ENCODE data around the gene ERFL. TPM values are rescaled to one million over a fixed set of nuclear protein-coding genes. Genes with fewer than 3 reads are reported as not detected.

Gene ERFL
- polyA plus RNA-seq, 1 experiment: 0.04 TPM

DNA sequence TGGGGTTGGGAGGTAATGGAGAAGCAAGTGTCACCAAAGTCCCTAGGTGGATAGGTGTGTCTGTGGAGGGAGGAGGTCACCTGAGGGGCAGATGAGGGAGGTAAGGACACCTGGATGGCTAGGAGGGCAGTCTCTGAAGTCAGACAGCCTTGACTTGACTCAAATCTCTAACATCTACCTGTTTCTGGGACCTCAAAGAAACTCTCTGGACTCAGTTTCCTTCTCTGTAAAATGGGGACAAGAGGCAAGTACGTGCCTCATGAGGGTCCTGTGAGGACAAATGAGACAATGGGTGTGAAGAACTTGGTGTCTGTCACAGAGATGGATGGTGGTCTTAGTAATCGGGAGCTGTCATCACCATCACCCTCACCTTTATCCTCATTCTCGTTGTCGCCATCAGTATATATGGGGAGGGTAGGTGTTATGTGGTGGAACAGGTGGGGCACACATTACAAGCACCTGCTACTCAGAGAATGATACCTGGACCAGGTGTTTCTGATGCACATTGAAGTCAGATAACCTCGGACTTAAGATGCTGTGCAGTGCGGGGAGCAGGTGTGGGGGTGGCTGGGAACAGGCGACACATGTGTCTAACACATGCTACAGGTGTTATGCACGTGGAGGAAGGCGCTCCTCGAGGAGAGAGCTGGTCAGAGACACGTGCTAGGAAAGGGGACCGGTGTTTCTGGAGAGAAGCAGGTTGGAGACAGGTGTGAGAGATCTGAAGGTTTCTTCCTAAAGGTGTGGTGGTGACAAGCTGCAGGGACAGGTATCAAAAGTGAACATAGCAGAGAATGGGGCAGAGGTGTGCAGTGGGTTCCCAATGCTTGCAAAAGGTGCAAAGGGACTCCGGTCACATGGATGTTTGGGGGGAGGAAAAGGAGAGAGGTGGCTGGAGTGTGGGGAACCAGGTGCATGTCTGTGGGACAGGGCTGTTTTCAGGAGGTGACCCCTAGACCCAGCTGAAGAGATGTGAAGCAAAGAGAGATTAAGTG is 3.8 kb downstream of the ERFL start:
- POLR2A ChIA-PET: interaction anchor here (0.6 kb wide), 1 partner anchor 42 kb away, joined by 13 read pairs; no protein-coding TSS in a partner anchor
- TF ChIP-seq, protein P1, sequence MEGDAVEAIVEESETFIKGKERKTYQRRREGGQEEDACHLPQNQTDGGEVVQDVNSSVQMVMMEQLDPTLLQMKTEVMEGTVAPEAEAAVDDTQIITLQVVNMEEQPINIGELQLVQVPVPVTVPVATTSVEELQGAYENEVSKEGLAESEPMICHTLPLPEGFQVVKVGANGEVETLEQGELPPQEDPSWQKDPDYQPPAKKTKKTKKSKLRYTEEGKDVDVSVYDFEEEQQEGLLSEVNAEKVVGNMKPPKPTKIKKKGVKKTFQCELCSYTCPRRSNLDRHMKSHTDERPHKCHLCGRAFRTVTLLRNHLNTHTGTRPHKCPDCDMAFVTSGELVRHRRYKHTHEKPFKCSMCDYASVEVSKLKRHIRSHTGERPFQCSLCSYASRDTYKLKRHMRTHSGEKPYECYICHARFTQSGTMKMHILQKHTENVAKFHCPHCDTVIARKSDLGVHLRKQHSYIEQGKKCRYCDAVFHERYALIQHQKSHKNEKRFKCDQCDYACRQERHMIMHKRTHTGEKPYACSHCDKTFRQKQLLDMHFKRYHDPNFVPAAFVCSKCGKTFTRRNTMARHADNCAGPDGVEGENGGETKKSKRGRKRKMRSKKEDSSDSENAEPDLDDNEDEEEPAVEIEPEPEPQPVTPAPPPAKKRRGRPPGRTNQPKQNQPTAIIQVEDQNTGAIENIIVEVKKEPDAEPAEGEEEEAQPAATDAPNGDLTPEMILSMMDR (IDR thresholded peaks at IDR 0.05; ENCODE audit: insufficient read depth, low read depth, low read length): no peak
- no peak overlapping the region for H3K4me3 ChIP-seq (ENCODE audit: low read depth, low read length)
- H3K27me3 ChIP-seq (ENCODE audit: control insufficient read depth, insufficient read depth, low read length): peaks cover 57% of the 10 kb centered on the region
- CTCF ChIA-PET: no interaction called here
- H3K36me3 ChIP-seq (ENCODE audit: control insufficient read depth, insufficient read depth, low read length): no peaks in the 10 kb centered on the region
- no peak for DNase-seq (ENCODE audit: low read depth)

DNA sequence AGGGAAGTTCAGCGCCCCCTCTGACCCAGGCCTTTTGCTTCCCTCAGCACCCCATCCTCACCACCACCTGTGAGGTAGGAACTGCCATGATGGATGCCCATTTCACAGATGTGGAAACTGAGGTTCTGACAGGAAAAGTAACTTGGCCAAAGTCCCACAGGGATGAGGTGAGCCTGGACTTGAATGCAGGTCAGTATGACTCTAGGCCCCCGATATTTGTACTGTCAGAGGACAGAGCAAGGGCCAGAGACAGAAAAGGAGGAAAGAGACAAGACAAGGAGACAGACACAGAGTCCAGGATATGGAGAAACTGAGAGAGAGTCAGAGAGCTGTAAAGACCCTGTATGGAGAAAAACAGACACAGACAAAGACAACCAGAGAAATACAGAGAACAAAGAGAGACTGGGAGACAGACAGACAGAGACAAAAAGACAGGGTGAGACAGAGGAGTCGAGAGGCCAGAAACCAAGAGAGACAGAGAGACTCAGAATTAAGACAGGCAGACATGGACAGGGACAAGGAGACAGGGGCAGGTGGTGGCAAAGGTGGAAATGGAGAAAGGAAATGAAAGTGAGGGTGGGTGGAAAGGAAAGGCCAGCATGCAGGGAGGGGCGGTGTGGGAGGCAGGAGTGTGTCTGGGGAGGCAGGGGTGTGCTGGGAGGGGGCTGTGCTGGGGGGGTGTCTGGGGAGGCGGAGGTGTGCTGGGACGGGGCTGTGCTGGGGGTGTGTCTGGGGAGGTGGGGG is 5.0 kb downstream of the ERFL start:
- ChIA-PET POLR2A (no interaction called here), CTCF (no interaction called here)
- Histone ChIP-seq H3K36me3 (ENCODE audit: control insufficient read depth, insufficient read depth, low read length) (no peaks in the 10 kb centered on the region), H3K27me3 (ENCODE audit: control insufficient read depth, insufficient read depth, low read length) (peaks cover 50% of the 10 kb centered on the region), H3K4me3 (ENCODE audit: low read depth, low read length) (no peak overlapping the region)
- no peak for DNase-seq (ENCODE audit: low read depth)
- TF ChIP-seq, protein P1 (IDR thresholded peaks at IDR 0.05; ENCODE audit: insufficient read depth, low read depth, low read length): no peak

DNA sequence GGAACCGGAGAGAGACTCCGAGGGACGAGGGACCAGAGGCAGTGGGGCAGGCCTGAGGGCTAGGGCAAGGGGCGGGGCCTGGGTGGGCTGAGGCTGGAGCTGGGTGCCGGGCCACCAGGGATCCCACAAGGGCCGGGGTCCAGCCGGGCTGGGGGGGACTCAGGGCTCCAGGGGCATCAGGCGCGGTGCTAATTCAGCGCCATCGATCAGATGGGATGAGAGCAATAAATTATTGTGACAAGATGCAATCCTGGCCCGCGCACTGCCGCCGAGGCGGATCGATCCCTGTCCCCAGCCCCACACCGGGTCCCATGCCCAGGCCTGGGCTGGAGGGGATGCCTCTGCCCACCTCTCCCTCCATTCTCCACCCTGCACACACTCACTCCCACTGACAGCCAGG is 5.7 kb downstream of the ERFL start:
- Histone ChIP-seq H3K36me3 (ENCODE audit: control insufficient read depth, insufficient read depth, low read length) (no peaks in the 10 kb centered on the region), H3K4me3 (ENCODE audit: low read depth, low read length) (no peak overlapping the region), H3K27me3 (ENCODE audit: control insufficient read depth, insufficient read depth, low read length) (peaks cover 49% of the 10 kb centered on the region)
- DNase-seq (ENCODE audit: low read depth): no peak
- ChIA-PET CTCF (no interaction called here), POLR2A (no interaction called here)
- TF ChIP-seq, protein P1 (IDR thresholded peaks at IDR 0.05; ENCODE audit: insufficient read depth, low read depth, low read length): no peak

DNA sequence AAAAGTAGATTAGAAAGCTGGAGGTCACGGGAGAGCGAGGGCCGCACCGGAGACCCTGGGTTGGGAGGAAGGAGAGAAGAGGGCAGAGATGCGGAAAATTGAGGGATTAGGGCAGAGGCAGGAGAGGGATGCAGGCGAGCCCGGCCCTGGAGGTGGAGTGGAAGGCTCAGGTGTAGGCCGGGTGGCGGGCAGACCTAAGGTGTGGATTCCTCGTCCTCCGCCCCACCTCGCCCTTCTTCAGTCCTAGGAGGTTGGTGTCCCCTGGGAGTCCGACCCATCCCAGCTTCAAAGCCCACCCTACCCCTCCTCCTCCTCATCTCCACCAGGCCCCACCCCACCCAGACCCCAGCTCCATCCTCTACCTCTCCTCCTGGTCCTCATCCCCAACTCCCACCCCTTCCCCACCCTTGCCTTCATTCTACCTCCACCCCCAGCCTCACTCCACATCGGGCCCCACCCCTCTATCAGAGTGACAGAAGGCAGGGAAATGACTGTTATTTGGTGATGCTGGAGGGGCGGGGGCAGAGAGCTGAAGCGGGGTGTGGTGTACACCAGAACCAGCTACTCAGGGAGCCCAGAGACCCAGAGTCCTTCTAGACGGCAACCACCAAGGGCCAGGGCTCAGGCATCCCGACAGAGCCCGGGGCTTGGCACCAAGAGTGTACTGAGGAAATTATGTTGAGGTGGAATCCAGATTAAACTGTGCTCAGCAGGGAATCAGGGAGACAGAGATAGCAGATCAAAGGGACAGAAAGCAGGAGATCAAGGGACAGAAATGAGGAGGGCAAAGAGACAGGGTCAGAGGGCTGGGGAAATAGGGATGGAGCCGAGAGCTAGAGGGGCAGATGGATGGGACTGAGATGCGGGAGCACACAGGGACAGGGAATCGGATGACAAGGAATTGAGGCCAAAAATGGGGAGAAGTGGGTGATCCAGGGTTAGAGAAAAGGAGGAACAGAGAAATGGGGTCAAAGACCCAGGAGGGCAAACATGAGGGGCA is 6.4 kb downstream of the ERFL start:
- H3K36me3 ChIP-seq (ENCODE audit: control insufficient read depth, insufficient read depth, low read length): no peaks in the 10 kb centered on the region
- no peak overlapping the region for H3K4me3 ChIP-seq (ENCODE audit: low read depth, low read length)
- TF ChIP-seq, protein P1 (IDR thresholded peaks at IDR 0.05; ENCODE audit: insufficient read depth, low read depth, low read length): no peak
- ChIA-PET CTCF (no interaction called here), POLR2A (no interaction called here)
- H3K27me3 ChIP-seq (ENCODE audit: control insufficient read depth, insufficient read depth, low read length): peaks cover 44% of the 10 kb centered on the region
- DNase-seq (ENCODE audit: low read depth): no peak

Data from BJ (cell line).